Astrocyte (in vitro differentiated cells and primary cell): ENCODE results near the gene ZNF212. TPM values are rescaled to one million over a fixed set of nuclear protein-coding genes. Genes with fewer than 3 reads are reported as not detected.

Experiments
- DNase-seq: peaks from one replicate; pipeline ENCODE4 v3.0.0-alpha.2; 2010; ENCODE audit warnings: low read depth
- FAIRE-seq: peaks from 2 replicates; lab custom pipeline; 2011; peaks lifted over from hg19 to GRCh38; lab: Jason Lieb, UNC
- H2AFZ ChIP-seq: 2 replicates; pipeline ENCODE4 v1.6.0; 2012; ENCODE audit warnings: low read depth, low read length, inconsistent platforms
- H3K27ac ChIP-seq: 2 replicates; pipeline ENCODE4 v1.5.1; 2011; ENCODE audit warnings: low read depth, low read length, inconsistent platforms
- H3K27me3 ChIP-seq: 2 replicates; pipeline ENCODE4 v1.6.0; 2011; ENCODE audit warnings: low read length, inconsistent platforms; ENCODE audit not compliant: insufficient read depth
- H3K36me3 ChIP-seq: 2 replicates; pipeline ENCODE4 v1.5.1; 2011; ENCODE audit warnings: low read length, inconsistent platforms; ENCODE audit not compliant: insufficient read depth
- H3K4me1 ChIP-seq: 2 replicates; pipeline ENCODE4 v1.5.1; 2011; ENCODE audit warnings: low read length, inconsistent platforms; ENCODE audit not compliant: insufficient read depth
- H3K4me2 ChIP-seq: 2 replicates; pipeline ENCODE4 v1.6.0; 2012; ENCODE audit warnings: low read length, inconsistent platforms
- H3K4me3 ChIP-seq: 2 replicates; pipeline ENCODE4 v1.5.1; 2011; ENCODE audit warnings: low read depth, mild to moderate bottlenecking, low read length, inconsistent platforms; ENCODE audit not compliant: insufficient read depth
- H3K79me2 ChIP-seq: 2 replicates; pipeline ENCODE4 v1.6.0; 2012; ENCODE audit warnings: mild to moderate bottlenecking, low read length, inconsistent platforms; ENCODE audit not compliant: insufficient read depth
- H3K9ac ChIP-seq: 2 replicates; pipeline ENCODE4 v1.6.0; 2012; ENCODE audit warnings: mild to moderate bottlenecking, low read length, inconsistent platforms
- H3K9me3 ChIP-seq: 2 replicates; pipeline ENCODE4 v1.5.1; 2012; ENCODE audit warnings: low read depth, mild to moderate bottlenecking, low read length, inconsistent platforms; ENCODE audit not compliant: insufficient read depth
- H4K20me1 ChIP-seq: 2 replicates; pipeline ENCODE4 v1.6.0; 2012; ENCODE audit warnings: low read length, inconsistent platforms; ENCODE audit not compliant: insufficient read depth
- H3K27ac Mint-ChIP-seq: one replicate; pipeline ENCODE4 v1.8.0; 2021; ENCODE audit warnings: mild to moderate bottlenecking, mixed read lengths; ENCODE audit not compliant: unreplicated experiment
- H3K27me3 Mint-ChIP-seq: one replicate; pipeline ENCODE4 v1.8.0; 2021; ENCODE audit warnings: low read depth, mixed read lengths; ENCODE audit not compliant: unreplicated experiment
- H3K36me3 Mint-ChIP-seq: one replicate; pipeline ENCODE4 v1.8.0; 2021; ENCODE audit warnings: low read depth, mixed read lengths; ENCODE audit not compliant: unreplicated experiment
- H3K4me1 Mint-ChIP-seq: one replicate; pipeline ENCODE4 v1.8.0; 2021; ENCODE audit warnings: low read depth, mixed read lengths; ENCODE audit not compliant: unreplicated experiment
- H3K4me3 Mint-ChIP-seq: one replicate; pipeline ENCODE4 v1.8.0; 2021; ENCODE audit warnings: mild to moderate bottlenecking, moderate library complexity, mixed read lengths; ENCODE audit not compliant: unreplicated experiment
- H3K9me3 Mint-ChIP-seq: one replicate; pipeline ENCODE4 v1.8.0; 2021; ENCODE audit warnings: mild to moderate bottlenecking, mixed read lengths; ENCODE audit not compliant: unreplicated experiment
- EZH2 ChIP-seq: IDR thresholded peaks from 2 replicates; pipeline ENCODE4 v1.6.1; 2012; ENCODE audit warnings: mild to moderate bottlenecking, low read length, inconsistent platforms; ENCODE audit not compliant: insufficient read depth
- total RNA-seq: library from RNA; stranded (reverse); gene quantifications from 2 replicates; pipeline ENCODE4 v1.2.1, GENCODE V29; 2021
- TF ChIP-seq, protein P1 (sequence below): IDR thresholded peaks from 2 replicates; pipeline ENCODE4 v1.5.1; 2011; ENCODE audit warnings: low read depth, mild to moderate bottlenecking, inconsistent platforms, low read length, moderate library complexity; ENCODE audit not compliant: insufficient read depth

Gene ZNF212
- total RNA-seq, 1 donor from 2014 or later = 8.2 TPM

DNA sequence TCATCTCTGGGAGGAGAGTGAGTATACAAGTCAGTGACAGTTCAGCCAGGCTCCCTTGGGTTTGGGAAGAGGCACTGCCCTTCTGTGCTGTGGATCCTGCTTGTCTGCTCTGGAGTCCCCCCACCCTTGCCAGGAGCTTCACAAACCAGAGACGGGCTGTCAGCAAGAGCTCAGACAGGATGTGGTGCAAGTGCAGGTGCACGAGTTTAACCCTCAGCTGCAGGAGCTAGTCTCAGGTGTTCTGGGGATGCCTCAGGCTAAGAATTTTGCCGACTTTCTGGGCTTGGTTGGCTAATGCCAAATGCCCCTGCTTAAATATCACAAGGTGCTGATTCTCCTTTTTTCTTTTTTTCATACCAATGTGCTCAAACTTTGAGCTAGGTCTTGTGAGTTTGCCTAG is 44.9 kb downstream of the ZNF212 start:
- Histone ChIP-seq H4K20me1 (peaks cover 13% of the 10 kb centered on the region), H3K4me1 (peaks cover 10% of the 10 kb centered on the region), H3K9me3 (no peaks in the 10 kb centered on the region), H3K4me2 (peak overlapping the region; percentile 92), H2AFZ (no peak overlapping the region), H3K4me3 (peak overlapping the region; percentile 68), H3K9ac (no peak overlapping the region), H3K36me3 (peaks cover 2% of the 10 kb centered on the region), H3K27ac (no peak overlapping the region), H3K27me3 (no peaks in the 10 kb centered on the region), H3K79me2 (no peaks in the 10 kb centered on the region)
- DNase-seq = no peak
- no peak for TF ChIP-seq EZH2
- TF ChIP-seq, protein P1, sequence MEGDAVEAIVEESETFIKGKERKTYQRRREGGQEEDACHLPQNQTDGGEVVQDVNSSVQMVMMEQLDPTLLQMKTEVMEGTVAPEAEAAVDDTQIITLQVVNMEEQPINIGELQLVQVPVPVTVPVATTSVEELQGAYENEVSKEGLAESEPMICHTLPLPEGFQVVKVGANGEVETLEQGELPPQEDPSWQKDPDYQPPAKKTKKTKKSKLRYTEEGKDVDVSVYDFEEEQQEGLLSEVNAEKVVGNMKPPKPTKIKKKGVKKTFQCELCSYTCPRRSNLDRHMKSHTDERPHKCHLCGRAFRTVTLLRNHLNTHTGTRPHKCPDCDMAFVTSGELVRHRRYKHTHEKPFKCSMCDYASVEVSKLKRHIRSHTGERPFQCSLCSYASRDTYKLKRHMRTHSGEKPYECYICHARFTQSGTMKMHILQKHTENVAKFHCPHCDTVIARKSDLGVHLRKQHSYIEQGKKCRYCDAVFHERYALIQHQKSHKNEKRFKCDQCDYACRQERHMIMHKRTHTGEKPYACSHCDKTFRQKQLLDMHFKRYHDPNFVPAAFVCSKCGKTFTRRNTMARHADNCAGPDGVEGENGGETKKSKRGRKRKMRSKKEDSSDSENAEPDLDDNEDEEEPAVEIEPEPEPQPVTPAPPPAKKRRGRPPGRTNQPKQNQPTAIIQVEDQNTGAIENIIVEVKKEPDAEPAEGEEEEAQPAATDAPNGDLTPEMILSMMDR = no peak
- no peaks in the 10 kb centered on the region for H3K9me3 Mint-ChIP-seq
- no peak overlapping the region for H3K27ac Mint-ChIP-seq
- no peaks in the 10 kb centered on the region for H3K4me1 Mint-ChIP-seq
- H3K4me3 Mint-ChIP-seq = peak overlapping the region; percentile 45
- FAIRE-seq = no peak
- H3K36me3 Mint-ChIP-seq = peaks cover 18% of the 10 kb centered on the region
- peaks cover 2% of the 10 kb centered on the region for H3K27me3 Mint-ChIP-seq

DNA sequence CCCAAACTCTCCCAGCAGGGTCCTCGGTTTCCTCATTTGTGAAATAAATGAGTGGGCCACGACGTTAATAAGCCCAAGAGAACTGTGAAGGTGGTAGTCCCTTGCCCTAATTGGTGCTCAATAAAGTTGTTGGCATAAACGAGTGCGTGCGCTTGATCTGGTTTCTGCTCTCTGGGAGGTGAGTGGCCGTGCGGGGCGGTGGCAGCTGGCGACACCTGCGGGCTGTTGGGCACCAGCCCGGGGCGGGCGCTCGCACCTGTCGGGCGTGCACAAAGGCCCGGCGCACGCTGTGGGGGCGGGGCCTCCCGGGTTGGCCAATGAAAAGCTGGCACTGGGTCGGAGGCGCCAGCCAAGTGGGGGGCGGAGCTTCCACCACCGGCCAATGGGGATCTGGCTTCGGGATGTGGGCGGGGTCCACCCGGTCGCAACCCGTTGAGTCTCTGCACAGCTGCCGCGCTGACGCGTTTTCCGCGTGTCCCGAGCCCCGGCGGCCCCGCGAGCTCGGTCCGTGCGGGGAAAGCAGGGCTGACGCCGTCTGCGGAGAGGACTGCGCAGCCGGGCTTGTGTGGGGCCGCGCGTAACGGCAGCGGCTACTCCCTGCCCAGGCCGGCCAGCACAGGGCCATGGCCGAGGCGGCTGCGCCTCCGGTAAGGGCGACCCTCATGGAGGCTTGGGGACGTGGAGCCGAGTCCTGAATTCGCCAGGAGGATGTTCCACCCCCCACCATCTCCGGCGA is 45.6 kb downstream of the ZNF212 start:
- TF ChIP-seq EZH2 = no peak
- TF ChIP-seq, protein P1 = no peak
- H3K36me3 ChIP-seq = peaks cover 2% of the 10 kb centered on the region
- H3K27me3 Mint-ChIP-seq = peaks cover 2% of the 10 kb centered on the region
- peak; percentile 69 for DNase-seq
- H2AFZ ChIP-seq = peak overlapping the region; percentile 74
- H3K4me3 Mint-ChIP-seq = peak overlapping the region; percentile 97
- H3K4me1 Mint-ChIP-seq = no peaks in the 10 kb centered on the region
- H3K9me3 ChIP-seq = no peaks in the 10 kb centered on the region
- H3K9me3 Mint-ChIP-seq = no peaks in the 10 kb centered on the region
- FAIRE-seq = no peak
- H3K9ac ChIP-seq = peak overlapping the region; percentile 76
- no peaks in the 10 kb centered on the region for H3K27me3 ChIP-seq
- H3K4me2 ChIP-seq = peak overlapping the region; percentile 92
- peaks cover 17% of the 10 kb centered on the region for H3K36me3 Mint-ChIP-seq
- peaks cover 13% of the 10 kb centered on the region for H4K20me1 ChIP-seq
- H3K27ac ChIP-seq = peak overlapping the region; percentile 4
- H3K79me2 ChIP-seq = no peaks in the 10 kb centered on the region
- H3K4me3 ChIP-seq = peak overlapping the region; percentile 68
- H3K27ac Mint-ChIP-seq = no peak overlapping the region
- peaks cover 10% of the 10 kb centered on the region for H3K4me1 ChIP-seq

DNA sequence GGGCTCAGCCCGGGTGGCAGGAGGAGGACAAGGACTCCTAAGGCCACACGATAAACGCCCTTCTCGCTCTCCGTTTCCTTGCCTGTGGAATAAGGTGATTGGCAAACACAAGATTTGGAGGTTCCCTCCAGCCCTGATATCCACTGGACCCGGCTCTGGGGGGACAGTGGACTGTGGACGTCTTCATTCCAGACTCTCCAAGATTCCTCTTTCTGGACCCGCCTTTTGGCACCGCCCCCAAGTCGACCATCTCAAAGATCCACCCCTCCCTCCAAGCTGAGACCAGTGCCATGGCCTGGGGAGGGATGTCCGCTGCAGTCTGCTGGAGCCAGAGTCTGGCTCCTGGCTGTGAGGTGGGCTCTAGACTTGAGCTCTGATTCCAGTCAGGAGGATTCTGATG is 46.2 kb downstream of the ZNF212 start:
- no peak for TF ChIP-seq EZH2
- TF ChIP-seq, protein P1 = no peak
- Mint-ChIP-seq H3K4me3 (peak overlapping the region; percentile 97), H3K36me3 (peaks cover 17% of the 10 kb centered on the region), H3K4me1 (no peaks in the 10 kb centered on the region), H3K27ac (peak overlapping the region; percentile 87), H3K9me3 (no peaks in the 10 kb centered on the region), H3K27me3 (peaks cover 2% of the 10 kb centered on the region)
- Histone ChIP-seq H2AFZ (peak overlapping the region; percentile 74), H4K20me1 (peaks cover 13% of the 10 kb centered on the region), H3K27me3 (no peaks in the 10 kb centered on the region), H3K4me3 (peak overlapping the region; percentile 68), H3K79me2 (no peaks in the 10 kb centered on the region), H3K4me2 (peak overlapping the region; percentile 92), H3K27ac (peak overlapping the region; percentile 4), H3K9me3 (no peaks in the 10 kb centered on the region), H3K9ac (peak overlapping the region; percentile 76), H3K36me3 (peaks cover 2% of the 10 kb centered on the region), H3K4me1 (peaks cover 10% of the 10 kb centered on the region)
- DNase-seq (peak; percentile 19), FAIRE-seq (no peak)
